ENCODE data around the gene CERS6. TPM values are rescaled to one million over a fixed set of nuclear protein-coding genes. Genes with fewer than 3 reads are reported as not detected.

CERS6 gene
- total and polyA plus RNA-seq, 2 of the 8 experiments (the other 6 are each of a cell fraction or from before 2014, with no cell fraction given): 6.8 to 28.2 TPM

DNA sequence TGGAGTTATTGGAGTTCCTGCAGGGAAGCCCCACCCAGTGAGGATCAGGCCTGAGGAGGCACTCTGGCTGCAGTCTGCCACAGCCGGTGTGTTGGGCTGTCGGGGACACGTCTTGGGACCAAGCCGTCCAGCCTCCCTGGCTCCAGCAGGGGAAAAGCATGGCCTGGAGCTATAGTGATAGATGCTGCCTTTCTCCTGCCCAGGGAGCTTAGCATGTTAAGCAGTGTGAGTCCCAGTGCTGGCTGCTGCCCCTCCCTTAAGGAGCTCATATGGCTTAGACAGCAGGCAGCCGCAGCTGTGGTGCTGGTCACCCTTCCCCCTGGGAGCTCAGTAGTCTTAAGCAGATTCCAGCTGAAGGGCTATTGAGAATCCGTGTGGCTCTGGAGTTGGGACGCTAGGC is 78.9 kb downstream of the CERS6 start (continued):
- TF ChIP-seq CHD2 (IDR thresholded peaks at IDR 0.05; ENCODE audit: low read length) (no peak), KDM5A (IDR thresholded peaks at IDR 0.05; ENCODE audit: low read length) (no peak), FOSL1 (IDR thresholded peaks at IDR 0.05; ENCODE audit: insufficient read depth, low read depth, low read length) (no peak)
